ENCODE results near the gene SYNPO2L.

The SYNPO2L gene

DNA sequence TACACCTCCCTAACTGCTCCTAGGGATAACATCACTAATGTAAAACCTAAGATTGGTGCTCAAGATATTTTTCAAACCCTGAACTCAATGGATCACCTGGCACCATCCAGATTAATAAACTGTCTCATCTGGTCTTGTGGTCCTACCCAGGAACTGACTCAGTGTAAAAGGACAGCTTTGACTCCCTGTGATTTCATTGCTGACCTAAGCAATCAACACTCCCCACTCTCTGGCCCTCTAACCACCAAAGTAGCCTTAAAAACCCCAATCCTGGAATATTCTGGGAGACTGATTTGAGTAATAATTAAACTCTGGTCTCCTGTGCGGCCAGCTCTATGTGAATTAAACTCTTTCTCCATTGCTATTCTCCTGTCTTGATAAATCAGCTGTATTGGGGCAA, 58.5 kb downstream of the SYNPO2L start:
- Histone ChIP-seq H3K27me3 (no peaks in the 10 kb centered on the region), H3K4me3 (ENCODE audit: low read depth, low read length) (no peak overlapping the region), H3K9me3 (no peaks in the 10 kb centered on the region), H3K36me3 (no peaks in the 10 kb centered on the region), H3K4me1 (no peaks in the 10 kb centered on the region; the same call in 1 of the 2 replicates)
- no peak for DNase-seq
- TF ChIP-seq, protein P1, sequence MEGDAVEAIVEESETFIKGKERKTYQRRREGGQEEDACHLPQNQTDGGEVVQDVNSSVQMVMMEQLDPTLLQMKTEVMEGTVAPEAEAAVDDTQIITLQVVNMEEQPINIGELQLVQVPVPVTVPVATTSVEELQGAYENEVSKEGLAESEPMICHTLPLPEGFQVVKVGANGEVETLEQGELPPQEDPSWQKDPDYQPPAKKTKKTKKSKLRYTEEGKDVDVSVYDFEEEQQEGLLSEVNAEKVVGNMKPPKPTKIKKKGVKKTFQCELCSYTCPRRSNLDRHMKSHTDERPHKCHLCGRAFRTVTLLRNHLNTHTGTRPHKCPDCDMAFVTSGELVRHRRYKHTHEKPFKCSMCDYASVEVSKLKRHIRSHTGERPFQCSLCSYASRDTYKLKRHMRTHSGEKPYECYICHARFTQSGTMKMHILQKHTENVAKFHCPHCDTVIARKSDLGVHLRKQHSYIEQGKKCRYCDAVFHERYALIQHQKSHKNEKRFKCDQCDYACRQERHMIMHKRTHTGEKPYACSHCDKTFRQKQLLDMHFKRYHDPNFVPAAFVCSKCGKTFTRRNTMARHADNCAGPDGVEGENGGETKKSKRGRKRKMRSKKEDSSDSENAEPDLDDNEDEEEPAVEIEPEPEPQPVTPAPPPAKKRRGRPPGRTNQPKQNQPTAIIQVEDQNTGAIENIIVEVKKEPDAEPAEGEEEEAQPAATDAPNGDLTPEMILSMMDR (IDR thresholded peaks at IDR 0.05; ENCODE audit: low read depth, low read length), result no peak

Data from BE2C (cell line).